Right atrium auricular region (tissue), 2 donors: ENCODE measurements around the gene GJD2. TPM values are rescaled to one million over a fixed set of nuclear protein-coding genes. Genes with fewer than 3 reads are reported as not detected.
A peak's percentile ranks its signal among the peaks of the same experiment; 100 is the strongest.

ENCODE experiments used
- DNase-seq: peaks from one replicate; pipeline ENCODE4 v3.0.0-alpha.2; 2019; ENCODE audit warnings: low spot score
- H3K27ac ChIP-seq, 2 donors: fragments of 200-600 bp; sonication (generic); 1 replicate in 1 of 2; 2 replicates in 1 of 2; pipeline ENCODE4 v1.5.1; 2016 to 2019
- H3K27me3 ChIP-seq, 2 donors: fragments of 200-600 bp; sonication (generic); one replicate each; pipeline versions ENCODE4 v1.5.1 to v1.6.0; 2017 to 2019
- H3K36me3 ChIP-seq: fragments of 200-600 bp; sonication (generic); one replicate; pipeline ENCODE4 v1.5.1; 2016
- H3K4me1 ChIP-seq, 2 donors: fragments of 200-600 bp; sonication (generic); one replicate each; pipeline versions ENCODE4 v1.5.1 to v1.6.0; 2017 to 2019
- H3K4me3 ChIP-seq, 2 donors: fragments of 200-600 bp; sonication (generic); 1 replicate in 1 of 2; 2 replicates in 1 of 2; pipeline ENCODE4 v1.5.1; 2017 to 2019; ENCODE audit warnings: mild to moderate bottlenecking in 1 of 2, moderate library complexity in 1 of 2
- H3K9me3 ChIP-seq, 2 donors: fragments of 200-600 bp; sonication (generic); one replicate each; pipeline ENCODE4 v1.5.1; 2019
- total RNA-seq, 2 donors: library from RNA; depleted of rRNA; stranded (reverse); fragments of >200 nt; gene quantifications; one replicate each; pipeline ENCODE4 v1.1.0, GENCODE V29; 2016
- TF ChIP-seq, protein P1 (sequence below), 2 donors: fragments of 200-600 bp; sonication (generic); IDR thresholded peaks; one replicate each; pipeline ENCODE4 v1.5.1; 2019; ENCODE audit warnings: antibody characterized with exemption in 2 of 2

The GJD2 gene
- total RNA-seq, 2 donors from 2014 or later, result 13.6 to 42.3 TPM

DNA sequence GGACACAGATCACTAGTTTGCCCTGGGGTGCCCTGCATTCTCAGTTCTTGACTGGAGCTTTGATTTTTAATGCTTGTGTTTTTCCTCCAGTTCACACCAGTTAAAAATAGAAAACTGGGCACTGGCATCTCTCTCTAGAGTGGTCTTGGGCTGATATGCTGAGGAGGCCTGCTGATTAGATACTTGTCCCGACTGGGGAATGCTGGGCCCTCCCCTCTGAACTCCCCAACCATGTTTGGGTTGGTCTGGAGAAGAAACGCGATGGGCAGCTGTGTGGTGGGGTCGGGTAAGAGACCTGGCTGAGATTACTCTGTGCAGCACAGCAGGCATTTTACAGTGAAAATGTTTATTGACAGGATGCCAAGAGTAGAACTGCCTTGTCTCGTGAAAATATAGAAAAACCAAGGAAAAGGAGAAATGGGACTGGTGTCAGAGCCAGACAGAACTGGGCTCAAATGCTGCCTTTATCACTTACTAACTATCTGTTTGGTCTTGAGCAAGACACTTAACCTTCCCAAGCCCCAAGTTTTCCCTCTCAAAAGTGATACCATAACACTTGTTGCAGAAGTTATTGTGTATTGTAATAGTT is 42.1 kb upstream of the GJD2 start:
- Histone ChIP-seq H3K27me3 (no peaks in the 10 kb centered on the region), H3K4me3 (peak overlapping the region in 1 of 2 donors; percentile 68), H3K27ac (peak overlapping the region; percentile 85 to 95), H3K36me3 (peaks cover 34% of the 10 kb centered on the region), H3K4me1 (peaks cover 0 to 18% of the 10 kb centered on the region in 2 donors), H3K9me3 (no peaks in the 10 kb centered on the region)
- no peak for DNase-seq
- TF ChIP-seq, protein P1, sequence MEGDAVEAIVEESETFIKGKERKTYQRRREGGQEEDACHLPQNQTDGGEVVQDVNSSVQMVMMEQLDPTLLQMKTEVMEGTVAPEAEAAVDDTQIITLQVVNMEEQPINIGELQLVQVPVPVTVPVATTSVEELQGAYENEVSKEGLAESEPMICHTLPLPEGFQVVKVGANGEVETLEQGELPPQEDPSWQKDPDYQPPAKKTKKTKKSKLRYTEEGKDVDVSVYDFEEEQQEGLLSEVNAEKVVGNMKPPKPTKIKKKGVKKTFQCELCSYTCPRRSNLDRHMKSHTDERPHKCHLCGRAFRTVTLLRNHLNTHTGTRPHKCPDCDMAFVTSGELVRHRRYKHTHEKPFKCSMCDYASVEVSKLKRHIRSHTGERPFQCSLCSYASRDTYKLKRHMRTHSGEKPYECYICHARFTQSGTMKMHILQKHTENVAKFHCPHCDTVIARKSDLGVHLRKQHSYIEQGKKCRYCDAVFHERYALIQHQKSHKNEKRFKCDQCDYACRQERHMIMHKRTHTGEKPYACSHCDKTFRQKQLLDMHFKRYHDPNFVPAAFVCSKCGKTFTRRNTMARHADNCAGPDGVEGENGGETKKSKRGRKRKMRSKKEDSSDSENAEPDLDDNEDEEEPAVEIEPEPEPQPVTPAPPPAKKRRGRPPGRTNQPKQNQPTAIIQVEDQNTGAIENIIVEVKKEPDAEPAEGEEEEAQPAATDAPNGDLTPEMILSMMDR (IDR thresholded peaks at IDR 0.05), result no peak

DNA sequence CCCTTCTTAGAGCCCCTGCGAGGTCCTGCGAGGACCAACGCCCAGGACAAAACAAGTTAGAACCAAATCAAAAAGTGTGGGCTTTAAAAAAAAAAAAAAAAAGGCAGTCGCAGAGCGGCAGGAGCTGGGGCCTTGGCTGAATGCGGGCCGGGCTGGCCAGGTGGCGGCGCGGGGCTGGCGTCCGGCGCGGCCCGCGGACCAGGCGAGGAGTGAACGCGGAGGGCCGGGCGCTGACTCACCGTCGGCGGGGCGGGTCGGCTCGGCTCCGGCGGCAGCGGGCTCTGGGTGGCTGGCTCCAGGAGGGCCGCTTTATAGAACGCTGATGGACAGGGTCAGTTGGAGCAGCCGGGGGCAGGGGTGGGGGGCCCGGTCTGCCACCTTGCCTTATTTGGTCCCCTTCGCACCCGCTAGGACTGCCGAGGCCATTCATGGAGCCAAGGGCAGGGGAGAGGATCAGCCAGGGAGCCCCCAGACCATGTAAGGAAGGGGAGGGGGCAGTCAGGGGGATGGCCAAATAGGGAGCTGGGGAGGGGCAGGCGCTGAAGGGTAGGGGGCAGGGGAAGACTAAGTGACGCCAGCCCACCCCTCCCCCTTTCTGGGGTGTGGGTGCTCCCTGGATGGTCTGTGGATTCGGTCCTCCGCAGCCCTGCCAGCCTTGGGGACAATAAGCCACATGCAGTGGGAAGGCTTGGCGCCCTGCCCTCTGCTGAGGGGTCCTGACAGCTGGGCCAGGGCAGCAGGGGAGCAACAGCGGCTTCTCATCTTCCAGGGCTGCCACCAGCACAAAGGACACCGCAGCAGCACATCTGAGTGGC is 40.7 kb upstream of the GJD2 start, which contains the start of gene ACTC1:
Gene ACTC1, minus strand, starts transcription at position 283 of the 815 bp plus-strand sequence. CDS start 741 bp downstream, outside the sequence.
- peak within 1 kb of the TSS; percentile 57 to 68 for H3K4me3 ChIP-seq
- peaks cover 0 to 14% of the 10 kb centered on the region in 2 donors for H3K4me1 ChIP-seq
- no peaks in the 10 kb centered on the region for H3K9me3 ChIP-seq
- peak within 1 kb of the TSS; percentile 85 to 95 for H3K27ac ChIP-seq
- TF ChIP-seq, protein P1 (IDR thresholded peaks at IDR 0.05), result no peak
- no peaks in the 10 kb centered on the region for H3K27me3 ChIP-seq
- DNase-seq, result peak; percentile 73
- peaks cover 47% of the 10 kb centered on the region for H3K36me3 ChIP-seq

DNA sequence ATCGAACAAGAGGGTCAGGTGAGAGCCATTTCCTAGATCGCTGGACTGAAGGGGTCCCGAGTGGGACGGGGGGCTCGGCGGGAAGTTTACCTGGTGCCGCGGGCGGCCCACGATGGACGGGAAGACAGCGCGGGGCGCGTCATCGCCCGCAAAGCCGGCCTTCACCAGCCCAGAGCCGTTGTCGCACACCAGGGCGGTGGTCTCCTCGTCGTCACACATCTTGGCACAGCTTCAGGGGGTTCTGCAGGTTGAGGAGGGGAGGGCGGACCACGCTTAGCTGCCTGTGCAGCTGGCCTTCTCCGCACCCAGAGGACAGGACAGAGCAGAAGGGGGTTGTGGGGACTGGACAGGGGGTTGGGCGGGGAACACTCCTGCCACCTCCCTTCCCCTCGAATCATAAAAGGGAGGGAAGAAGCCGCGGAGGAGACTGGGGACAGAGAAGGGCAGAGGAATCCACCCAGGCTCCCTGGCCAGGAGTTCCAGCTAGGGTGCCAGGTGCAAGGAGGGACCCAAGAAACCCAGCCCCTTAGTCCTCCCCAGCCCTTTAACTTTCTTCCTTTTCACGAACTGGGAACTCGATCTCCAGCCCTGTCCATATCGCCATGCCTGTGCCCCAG is 39.9 kb upstream of the GJD2 start:
- Histone ChIP-seq H3K27me3 (no peaks in the 10 kb centered on the region), H3K4me3 (peak overlapping the region; percentile 57 to 68), H3K27ac (peak overlapping the region; percentile 85 to 95), H3K9me3 (no peaks in the 10 kb centered on the region), H3K36me3 (peaks cover 47% of the 10 kb centered on the region), H3K4me1 (peaks cover 0 to 8% of the 10 kb centered on the region in 2 donors)
- TF ChIP-seq, protein P1 (IDR thresholded peaks at IDR 0.05), result no peak
- no peak for DNase-seq

DNA sequence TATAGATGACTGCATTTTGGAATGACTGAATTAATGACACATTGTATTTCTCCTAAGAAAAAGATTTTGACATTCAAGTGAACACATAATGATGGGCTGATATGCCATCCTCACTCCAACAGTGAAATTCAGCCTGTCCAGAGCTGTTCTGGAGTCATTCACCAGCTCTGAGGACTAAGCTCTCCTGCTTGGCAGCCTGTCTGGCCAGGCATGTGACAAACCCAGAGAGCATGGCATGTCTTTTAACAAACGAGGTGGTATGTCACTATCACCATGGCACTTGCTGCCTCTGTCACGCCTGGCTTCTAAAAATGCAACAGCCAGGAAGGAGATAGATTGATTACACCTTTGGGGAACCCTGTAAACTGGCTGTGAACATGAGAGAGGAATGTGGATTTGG is 39.1 kb upstream of the GJD2 start:
- H3K4me1 ChIP-seq, result peaks cover 0 to under 1% of the 10 kb centered on the region in 2 donors
- no peaks in the 10 kb centered on the region for H3K27me3 ChIP-seq
- H3K27ac ChIP-seq, result peak overlapping the region; percentile 85 to 95
- peak overlapping the region; percentile 57 to 68 for H3K4me3 ChIP-seq
- no peak for DNase-seq
- peaks cover 47% of the 10 kb centered on the region for H3K36me3 ChIP-seq
- H3K9me3 ChIP-seq, result no peaks in the 10 kb centered on the region
- TF ChIP-seq, protein P1 (IDR thresholded peaks at IDR 0.05), result no peak

DNA sequence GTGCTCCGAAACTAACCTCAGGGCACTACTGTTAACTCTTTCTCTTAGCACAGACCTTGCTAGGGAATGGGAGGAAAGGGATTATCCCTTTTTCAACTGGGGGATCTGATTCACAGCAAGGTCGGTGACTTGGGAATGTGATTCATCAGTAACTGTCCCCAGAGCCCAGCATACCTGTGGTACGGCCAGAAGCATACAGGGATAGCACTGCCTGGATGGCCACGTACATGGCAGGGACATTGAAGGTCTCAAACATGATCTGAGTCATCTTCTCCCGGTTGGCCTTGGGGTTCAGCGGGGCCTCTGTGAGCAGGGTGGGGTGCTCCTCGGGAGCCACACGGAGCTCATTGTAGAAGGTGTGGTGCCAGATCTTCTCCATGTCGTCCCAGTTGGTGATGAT is 38.3 kb upstream of the GJD2 start:
- Histone ChIP-seq H3K4me1 (no peaks in the 10 kb centered on the region), H3K9me3 (no peaks in the 10 kb centered on the region), H3K4me3 (peak overlapping the region; percentile 57 to 68), H3K27ac (peak overlapping the region; percentile 85 to 95), H3K36me3 (peaks cover 47% of the 10 kb centered on the region), H3K27me3 (no peaks in the 10 kb centered on the region)
- no peak for DNase-seq
- TF ChIP-seq, protein P1 (IDR thresholded peaks at IDR 0.05), result no peak
